HepG2 (cell line): ENCODE measurements around the gene CHRM5. TPM values are rescaled to one million over a fixed set of nuclear protein-coding genes. Genes with fewer than 3 reads are reported as not detected.

Source experiments
- ATAC-seq: fragments of 200-7000 bp; cut with Tn5 transposase; 3 replicates; pipeline ENCODE4 v1.9.1; 2020; ENCODE audit warnings: mild to moderate bottlenecking, moderate library complexity
- BruUV-seq: library from RNA; stranded (reverse); fragments of 400-500 nt; replicated peaks from 2 replicates; lab custom pipeline; 2021; lab: Mats Ljungman, UMichigan
- CTCF ChIA-PET: fragments of 300-600 bp; formaldehyde crosslinking; extraction: SDS; loops from one replicate; lab custom pipeline; 2021; ENCODE audit warnings: low total read pairs, inconsistent platforms, low intra/inter-chr PET ratio; lab: Yijun Ruan, JAX
- POLR2A ChIA-PET: fragments of 350-600 bp; sonication (Branson Sonifier 250); formaldehyde crosslinking; loops from one replicate; lab custom pipeline; 2020; ENCODE audit warnings: antibody characterized with exemption, inconsistent platforms; lab: Yijun Ruan, JAX
- DNase-seq: peaks from one replicate; pipeline ENCODE4 v3.0.0-alpha.2; 2015; ENCODE audit warnings: low spot score
- FAIRE-seq: peaks from 3 replicates; lab custom pipeline; 2011; peaks lifted over from hg19 to GRCh38; lab: Jason Lieb, UNC
- H2AFZ ChIP-seq: one replicate; pipeline ENCODE4 v1.6.1; 2011; ENCODE audit warnings: low read length, inconsistent platforms
- H3K27ac ChIP-seq: fragments of 300-600 bp; 3 replicates; pipeline ENCODE4 v1.8.0; 2011; ENCODE audit warnings: mixed run types, mild to moderate bottlenecking, mixed read lengths, low read length, inconsistent platforms; ENCODE audit not compliant: insufficient read depth; ENCODE audit errors: extremely low read length
- H3K27me3 ChIP-seq, 2 experiments: fragments of 200-600 bp in 1 of 2; 2 replicates in 1 of 2; 3 replicates in 1 of 2; pipeline versions ENCODE4 v1.6.0 to v1.8.0; 2011; ENCODE audit warnings: low read length in 2 of 2, mild to moderate bottlenecking in 2 of 2, moderate library complexity in 2 of 2, inconsistent platforms in 1 of 2; ENCODE audit not compliant: insufficient read depth in 2 of 2, control insufficient read depth in 1 of 2
- H3K36me3 ChIP-seq, 2 experiments: fragments of 200-600 bp in 1 of 2; replicated peaks in 1 of 2; 2 replicates in 1 of 2; 3 replicates in 1 of 2; pipeline versions ENCODE4 v1.5.1 to v1.8.0; 2011; ENCODE audit warnings: low read length in 2 of 2, inconsistent platforms in 1 of 2; ENCODE audit not compliant: insufficient read depth in 2 of 2, control insufficient read depth in 1 of 2
- H3K4me1 ChIP-seq: 2 replicates; pipeline ENCODE4 v1.5.1; 2012; ENCODE audit warnings: low read length, inconsistent platforms; ENCODE audit not compliant: insufficient read depth
- H3K4me2 ChIP-seq: 2 replicates; pipeline ENCODE4 v1.6.0; 2011; ENCODE audit warnings: low read depth, low read length, inconsistent platforms
- H3K4me3 ChIP-seq, 3 experiments: fragments of 200-600 bp in 1 of 3; sonication (generic), shearing (Covaris generic) in 1 of 3; replicated peaks in 1 of 3; 2 replicates each; pipeline ENCODE4 v1.5.1; 2011 to 2016; ENCODE audit warnings: low read length in 3 of 3, inconsistent platforms in 2 of 3, low read depth in 2 of 3, mild to moderate bottlenecking in 2 of 3, control low read depth in 1 of 3, mixed read lengths in 1 of 3; ENCODE audit not compliant: insufficient read depth in 1 of 3
- H3K79me2 ChIP-seq: one replicate; pipeline ENCODE4 v1.6.1; 2011; ENCODE audit warnings: low read length, inconsistent platforms; ENCODE audit not compliant: insufficient read depth
- H3K9ac ChIP-seq: 2 replicates; pipeline ENCODE4 v1.6.0; 2011; ENCODE audit warnings: mild to moderate bottlenecking, low read depth, low read length, inconsistent platforms; ENCODE audit not compliant: insufficient read depth
- H3K9me3 ChIP-seq: 2 replicates; pipeline ENCODE4 v1.5.1; 2012; ENCODE audit warnings: mild to moderate bottlenecking, low read length
- H4K20me1 ChIP-seq: 2 replicates; pipeline ENCODE4 v1.6.0; 2011; ENCODE audit warnings: inconsistent platforms, mild to moderate bottlenecking, low read length, moderate library complexity; ENCODE audit not compliant: insufficient read depth
- CENPX ChIP-seq: sonication (generic); formaldehyde crosslinking; IDR thresholded peaks from 2 replicates; pipeline ENCODE4 v1.9.0; 2021; ENCODE audit warnings: mild to moderate bottlenecking, missing genetic modification reagents, moderate library complexity
- CHD2 ChIP-seq: IDR thresholded peaks from 2 replicates; pipeline ENCODE4 v1.6.1; 2011; ENCODE audit warnings: low read depth, low read length, improper control_type of control experiment
- HMGXB4 ChIP-seq, 2 experiments: sonication (generic) in 1 of 2; formaldehyde crosslinking in 1 of 2; IDR thresholded peaks; 2 replicates each; pipeline versions ENCODE4 v1.4.0 to v1.6.1; 2018 to 2020; ENCODE audit warnings: missing genetic modification reagents in 2 of 2, borderline replicate concordance in 1 of 2, low read depth in 1 of 2, mild to moderate bottlenecking in 1 of 2, missing biosample characterization in 1 of 2
- HNRNPLL ChIP-seq: fragments of 200-400 bp; formaldehyde crosslinking; IDR thresholded peaks from 2 replicates; pipeline ENCODE4 v1.6.1; 2017; ENCODE audit warnings: mild to moderate bottlenecking, low read depth, low read length; ENCODE audit not compliant: poor library complexity, severe bottlenecking
- JDP2 ChIP-seq: sonication (generic); formaldehyde crosslinking; IDR thresholded peaks from 2 replicates; pipeline ENCODE4 v1.8.1; 2022; ENCODE audit warnings: missing genetic modification reagents, borderline replicate concordance
- KDM1A ChIP-seq: IDR thresholded peaks from 2 replicates; pipeline ENCODE4 v1.6.1; 2016; ENCODE audit warnings: missing compliant biosample characterization
- KLF15 ChIP-seq: sonication (generic); formaldehyde crosslinking; IDR thresholded peaks from 2 replicates; pipeline ENCODE4 v1.8.1; 2023; ENCODE audit warnings: borderline replicate concordance, mild to moderate bottlenecking, inconsistent platforms, missing genetic modification reagents, mixed read lengths
- SMARCC2 ChIP-seq: fragments of 450-650 bp; IDR thresholded peaks from 2 replicates; pipeline ENCODE4 v1.6.1; 2017; ENCODE audit warnings: antibody characterized with exemption, mild to moderate bottlenecking
- ZNF180 ChIP-seq: sonication (generic); formaldehyde crosslinking; IDR thresholded peaks from 2 replicates; pipeline ENCODE4 v1.4.0; 2020; ENCODE audit warnings: low read depth, missing genetic modification reagents, borderline replicate concordance
- ZNF225 ChIP-seq: sonication (generic); formaldehyde crosslinking; IDR thresholded peaks from 2 replicates; pipeline ENCODE4 v1.4.0; 2020; ENCODE audit warnings: mild to moderate bottlenecking, missing genetic modification reagents
- ZNF260 ChIP-seq: sonication (generic); formaldehyde crosslinking; IDR thresholded peaks from 2 replicates; pipeline ENCODE4 v1.4.0; 2020; ENCODE audit warnings: missing genetic modification reagents, low read depth, mild to moderate bottlenecking, borderline replicate concordance
- ZNF263 ChIP-seq: sonication (generic); formaldehyde crosslinking; IDR thresholded peaks from 2 replicates; pipeline ENCODE4 v1.4.0; 2020; ENCODE audit warnings: missing genetic modification reagents
- ZNF354B ChIP-seq: sonication (generic); formaldehyde crosslinking; IDR thresholded peaks from 2 replicates; pipeline ENCODE4 v1.8.0; 2022; ENCODE audit warnings: mild to moderate bottlenecking, missing genetic modification reagents
- ZNF468 ChIP-seq: sonication (generic); formaldehyde crosslinking; IDR thresholded peaks from 2 replicates; pipeline ENCODE4 v1.8.0; 2022; ENCODE audit warnings: mild to moderate bottlenecking, moderate library complexity, missing genetic modification reagents
- ZNF550 ChIP-seq: sonication (generic); formaldehyde crosslinking; IDR thresholded peaks from 2 replicates; pipeline ENCODE4 v1.4.0; 2020; ENCODE audit warnings: mild to moderate bottlenecking, missing genetic modification reagents, borderline replicate concordance
- ZNF556 ChIP-seq: sonication (generic); formaldehyde crosslinking; IDR thresholded peaks from 2 replicates; pipeline ENCODE4 v1.4.0; 2020; ENCODE audit warnings: mild to moderate bottlenecking, missing genetic modification reagents, borderline replicate concordance
- ZNF615 ChIP-seq: sonication (generic); formaldehyde crosslinking; IDR thresholded peaks from 2 replicates; pipeline ENCODE4 v1.5.0; 2020; ENCODE audit warnings: mild to moderate bottlenecking, missing genetic modification reagents, borderline replicate concordance
- ZNF619 ChIP-seq: sonication (generic); formaldehyde crosslinking; IDR thresholded peaks from 2 replicates; pipeline ENCODE4 v1.4.0; 2020; ENCODE audit warnings: mild to moderate bottlenecking, missing genetic modification reagents
- ZNF644 ChIP-seq: IDR thresholded peaks from 2 replicates; pipeline ENCODE4 v1.6.1; 2016; ENCODE audit warnings: low read depth
- ZNF891 ChIP-seq: sonication (generic); formaldehyde crosslinking; IDR thresholded peaks from 2 replicates; pipeline ENCODE4 v1.5.0; 2020; ENCODE audit warnings: mild to moderate bottlenecking, missing genetic modification reagents
- WGBS: methylation state at CpG from one replicate; pipeline ENCODE4 v1.1.6; 2017; ENCODE audit warnings: low lambda C conversion rate; 5-methylcytosine and 5-hydroxymethylcytosine counted together
- in situ Hi-C: cut with HindIII; loops from 2 replicates; pipeline ENCODE4 v1.10.0; 2017; ENCODE audit warnings: low pct_unique_long_range_greater_than_20kb; ENCODE audit not compliant: extremely low pct_ligation_motif_present
- intact Hi-C: fragments of 100-400 bp; cut with micrococcal nuclease; formaldehyde crosslinking; loops from one replicate; pipeline ENCODE4 v1.10.0; 2022; ENCODE audit not compliant: unreplicated experiment
- polyA plus RNA-seq, 8 experiments: library from polyadenylated mRNA; depleted of rRNA in 3 of 8; stranded (reverse) in 7 of 8; unstranded in 1 of 8; fragments of >200 nt; fragmentation: Illumina TruSeq in 4 of 8; extraction: Trizol in 4 of 8; gene quantifications; 2 replicates each; pipeline versions ENCODE4 v1.2.1 to v1.2.3, GENCODE V29; 2011 to 2016; ENCODE audit warnings: low read depth in 4 of 8, missing spikeins in 1 of 8, mixed read lengths in 1 of 8; ENCODE audit not compliant: insufficient read depth in 1 of 8
- total RNA-seq, 5 experiments: library from RNA; depleted of rRNA; stranded (reverse); fragments of >200 nt; fragmentation: Illumina TruSeq; extraction: Trizol; gene quantifications; 2 replicates each; pipeline ENCODE4 v1.2.3, GENCODE V29; 2016; ENCODE audit warnings: low read depth in 1 of 5

CHRM5 gene
- total and polyA plus RNA-seq, 2 of the 13 experiments (the other 11 are each of a cell fraction or from before 2014, with no cell fraction given), result not detected

GRCh38 chr15:34070003-34070402 is 101.7 kb downstream of the CHRM5 start:
- intact Hi-C loops, result no loop called here
- no peak overlapping the region for H3K27ac ChIP-seq
- no peaks in the 10 kb centered on the region for H3K4me1 ChIP-seq
- no peaks in the 10 kb centered on the region for H3K9me3 ChIP-seq
- in situ Hi-C loops, result loop anchor here (25.0 kb wide), 2 partner anchors 292 to 517 kb away; partner anchors contain the start of genes GOLGA8B and LPCAT4
- H3K4me2 ChIP-seq, result no peak overlapping the region
- ChIA-PET CTCF (no interaction called here), POLR2A (no interaction called here)
- no TSS peak for BruUV-seq
- WGBS, result 26% methylated on average over 6 of the region's 6 CpGs
- ATAC-seq (no peak), DNase-seq (no peak), FAIRE-seq (no peak)
- no peak overlapping the region for H3K9ac ChIP-seq
- no peaks in the 10 kb centered on the region for H3K27me3 ChIP-seq
- H4K20me1 ChIP-seq, result no peaks in the 10 kb centered on the region
- no peak overlapping the region for H3K4me3 ChIP-seq
- no peaks in the 10 kb centered on the region for H3K36me3 ChIP-seq
- H3K79me2 ChIP-seq, result no peaks in the 10 kb centered on the region
- TF ChIP-seq CENPX (CRISPR knock-in tag) (no peak), CHD2 (peak; percentile 74)
- TF ChIP-seq, all 625 proteins: peak for 1
- H2AFZ ChIP-seq, result no peak overlapping the region

- intact Hi-C loops (no loop called here), in situ Hi-C loops (no loop called here)
- no peak for DNase-seq
- no peak for FAIRE-seq
- Histone ChIP-seq H3K27ac (no peak overlapping the region), H3K4me2 (no peak overlapping the region), H4K20me1 (no peaks in the 10 kb centered on the region), H3K79me2 (no peaks in the 10 kb centered on the region), H3K36me3 (no peaks in the 10 kb centered on the region), H3K9me3 (no peaks in the 10 kb centered on the region), H3K27me3 (no peaks in the 10 kb centered on the region), H3K9ac (no peak overlapping the region), H3K4me3 (no peak overlapping the region), H2AFZ (no peak overlapping the region), H3K4me1 (no peaks in the 10 kb centered on the region)
- ChIA-PET POLR2A (no interaction called here), CTCF (no interaction called here)
- BruUV-seq, result no TSS peak
- 71% methylated on average over 4 of the region's 4 CpGs for WGBS
- ATAC-seq, result no peak
- TF ChIP-seq ZNF354B (CRISPR knock-in tag), result no peak
- TF ChIP-seq HMGXB4 (CRISPR knock-in tag; IDR thresholded peaks at IDR 0.05; ENCODE audit: borderline replicate concordance in 1 of 2, low read depth in 1 of 2), result no peak
- TF ChIP-seq ZNF263 (CRISPR knock-in tag), result no peak
- TF ChIP-seq KDM1A (CRISPR knock-in tag), result no peak
- no peak for TF ChIP-seq ZNF468
- TF ChIP-seq JDP2 (CRISPR knock-in tag), result no peak
- TF ChIP-seq KLF15 (CRISPR knock-in tag), result no peak
- no peak for TF ChIP-seq ZNF225 (CRISPR knock-in tag)
- TF ChIP-seq SMARCC2, result no peak
- TF ChIP-seq ZNF556 (CRISPR knock-in tag), result no peak
- TF ChIP-seq ZNF891 (CRISPR knock-in tag), result no peak
- no peak for TF ChIP-seq ZNF644 (CRISPR knock-in tag)
- no peak for TF ChIP-seq HNRNPLL
- TF ChIP-seq ZNF550 (CRISPR knock-in tag), result no peak
- no peak for TF ChIP-seq ZNF180
- no peak for TF ChIP-seq ZNF260 (CRISPR knock-in tag)
- TF ChIP-seq ZNF615, result no peak
- TF ChIP-seq ZNF619 (CRISPR knock-in tag), result no peak
Observed at GRCh38 chr15:34076785-34077184, 108.5 kb downstream of the CHRM5 start.
